Peyer's patch (tissue), 4 donors: ENCODE data around the gene ITGB5. TPM values are rescaled to one million over a fixed set of nuclear protein-coding genes. Genes with fewer than 3 reads are reported as not detected.
A peak's percentile ranks its signal among the peaks of the same experiment; 100 is the strongest.

ENCODE experiments used
- DNase-seq, 3 donors: peaks; one replicate each; pipeline ENCODE4 v3.0.0-alpha.2; 2017 to 2019
- H3K27ac ChIP-seq, 4 donors: fragments of 200-600 bp; sonication (generic); one replicate each; pipeline ENCODE4 v1.5.1; 2016 to 2019
- H3K27me3 ChIP-seq, 2 donors: fragments of 200-600 bp; sonication (generic); one replicate each; pipeline ENCODE4 v1.5.1; 2019
- H3K36me3 ChIP-seq, 3 donors: fragments of 200-600 bp; sonication (generic); one replicate each; pipeline ENCODE4 v1.5.1; 2016 to 2019
- H3K4me1 ChIP-seq, 4 donors: fragments of 200-600 bp; sonication (generic); one replicate each; pipeline ENCODE4 v1.5.1; 2016 to 2019
- H3K4me3 ChIP-seq, 4 donors: fragments of 200-600 bp; sonication (generic); 1 replicate in 3 of 4; 2 replicates in 1 of 4; pipeline ENCODE4 v1.5.1; 2016 to 2019; ENCODE audit warnings: mild to moderate bottlenecking in 1 of 4
- H3K9me3 ChIP-seq, 4 donors: fragments of 200-600 bp; sonication (generic); one replicate each; pipeline ENCODE4 v1.5.1; 2016 to 2019; ENCODE audit warnings: mild to moderate bottlenecking in 1 of 4
- POLR2A ChIP-seq, 2 donors: fragments of 450-650 bp; IDR thresholded peaks; one replicate each; pipeline ENCODE4 v1.5.1; 2017; ENCODE audit warnings: antibody characterized with exemption in 2 of 2, mild to moderate bottlenecking in 2 of 2, moderate library complexity in 2 of 2
- total RNA-seq, 4 donors: library from RNA; depleted of rRNA; stranded (reverse); fragments of >200 nt; gene quantifications; one replicate each; pipeline ENCODE4 v1.1.0, GENCODE V29; 2016
- TF ChIP-seq, protein P1 (sequence below), 6 experiments: fragments of 450-650 bp in 4 of 6; fragments of 200-600 bp in 2 of 6; sonication (generic) in 1 of 6; IDR thresholded peaks; one replicate each; pipeline ENCODE4 v1.5.1; 2017 to 2019; ENCODE audit warnings: antibody characterized with exemption in 6 of 6, mild to moderate bottlenecking in 3 of 6, moderate library complexity in 1 of 6

ITGB5 gene
- total RNA-seq, 4 donors from 2014 or later = 79.5 to 143 (median 132) TPM

DNA sequence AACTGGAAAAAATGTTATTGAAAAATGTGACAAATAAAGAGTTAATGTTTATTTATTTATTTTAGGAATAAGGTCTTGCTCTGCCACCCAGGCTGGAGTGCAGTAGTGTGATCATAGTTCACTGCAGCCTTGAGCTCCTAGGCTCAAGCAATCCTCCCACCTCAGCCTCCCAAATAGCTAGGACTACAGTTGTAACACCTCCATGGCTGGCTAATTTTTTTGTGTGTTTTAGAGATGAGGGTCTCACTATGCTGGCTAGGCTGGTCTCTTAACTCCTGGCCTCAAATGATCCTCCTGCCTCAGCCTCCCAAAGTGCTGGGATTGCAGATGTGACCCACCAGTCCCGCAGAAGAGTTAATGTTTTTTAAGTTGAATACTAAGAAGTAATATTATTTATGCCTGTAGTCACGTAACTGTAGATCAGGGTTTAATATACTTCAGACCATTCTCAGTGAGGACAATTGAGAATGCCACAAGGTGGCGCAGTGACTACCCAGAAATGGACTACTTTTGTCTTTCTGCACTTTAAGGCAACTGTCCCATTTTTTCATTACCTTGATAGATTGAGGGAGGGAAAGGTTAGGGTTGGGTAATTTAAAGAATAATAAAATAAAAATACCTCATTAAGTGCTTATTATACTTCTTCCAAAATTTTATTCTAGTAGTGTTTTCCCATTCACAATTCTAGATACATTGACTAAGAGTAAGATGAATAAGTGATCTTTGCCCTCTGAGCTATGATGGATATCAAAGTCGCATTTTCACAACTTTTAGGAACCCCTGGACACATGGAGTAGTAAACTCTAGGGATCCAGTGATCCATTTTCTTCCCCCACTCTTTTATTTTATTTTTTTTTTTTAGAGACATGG is 41.4 kb upstream of the ITGB5 start:
- H3K27me3 ChIP-seq = no peaks in the 10 kb centered on the region
- TF ChIP-seq, protein P1, sequence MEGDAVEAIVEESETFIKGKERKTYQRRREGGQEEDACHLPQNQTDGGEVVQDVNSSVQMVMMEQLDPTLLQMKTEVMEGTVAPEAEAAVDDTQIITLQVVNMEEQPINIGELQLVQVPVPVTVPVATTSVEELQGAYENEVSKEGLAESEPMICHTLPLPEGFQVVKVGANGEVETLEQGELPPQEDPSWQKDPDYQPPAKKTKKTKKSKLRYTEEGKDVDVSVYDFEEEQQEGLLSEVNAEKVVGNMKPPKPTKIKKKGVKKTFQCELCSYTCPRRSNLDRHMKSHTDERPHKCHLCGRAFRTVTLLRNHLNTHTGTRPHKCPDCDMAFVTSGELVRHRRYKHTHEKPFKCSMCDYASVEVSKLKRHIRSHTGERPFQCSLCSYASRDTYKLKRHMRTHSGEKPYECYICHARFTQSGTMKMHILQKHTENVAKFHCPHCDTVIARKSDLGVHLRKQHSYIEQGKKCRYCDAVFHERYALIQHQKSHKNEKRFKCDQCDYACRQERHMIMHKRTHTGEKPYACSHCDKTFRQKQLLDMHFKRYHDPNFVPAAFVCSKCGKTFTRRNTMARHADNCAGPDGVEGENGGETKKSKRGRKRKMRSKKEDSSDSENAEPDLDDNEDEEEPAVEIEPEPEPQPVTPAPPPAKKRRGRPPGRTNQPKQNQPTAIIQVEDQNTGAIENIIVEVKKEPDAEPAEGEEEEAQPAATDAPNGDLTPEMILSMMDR (IDR thresholded peaks at IDR 0.05) = peak; percentile 28 to 88 (median 74)
- no peak for TF ChIP-seq POLR2A (IDR thresholded peaks at IDR 0.05)
- peaks cover 0 to 32% (median 0%) of the 10 kb centered on the region in 3 donors for H3K36me3 ChIP-seq
- peak overlapping the region in 1 of 4 donors; percentile 4 for H3K27ac ChIP-seq
- peak in 2 of 3 donors; percentile 56 to 87 for DNase-seq
- peaks cover 0 to 16% (median 0%) of the 10 kb centered on the region in 4 donors for H3K4me1 ChIP-seq
- H3K4me3 ChIP-seq = peak overlapping the region in 2 of 4 donors; percentile 14 to 62
- no peaks in the 10 kb centered on the region for H3K9me3 ChIP-seq

DNA sequence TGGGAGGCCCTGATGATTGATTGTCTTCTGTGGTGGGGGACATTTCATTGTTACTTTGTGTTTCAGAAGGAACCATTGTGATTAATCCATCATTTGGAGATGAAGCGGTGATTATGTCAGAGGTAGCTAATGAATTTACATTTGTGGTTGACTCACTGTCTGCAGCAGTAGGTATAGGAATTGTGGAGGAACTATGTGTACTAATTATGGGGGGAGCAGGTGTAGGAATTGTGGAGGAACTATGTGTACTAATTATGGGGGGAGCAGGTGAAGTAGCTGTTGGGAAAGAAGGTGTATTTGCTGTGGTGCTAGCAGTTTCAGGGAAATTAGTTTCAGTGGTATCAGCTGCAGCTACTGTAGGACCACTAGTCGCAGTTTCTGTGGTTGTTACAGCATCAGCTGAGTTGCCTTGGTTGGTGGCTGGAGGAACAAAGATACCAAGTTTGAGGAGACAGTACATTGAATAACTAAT is 40.4 kb upstream of the ITGB5 start:
- no peak for DNase-seq
- H3K9me3 ChIP-seq = no peaks in the 10 kb centered on the region
- peak overlapping the region in 1 of 4 donors; percentile 22 for H3K27ac ChIP-seq
- H3K36me3 ChIP-seq = peaks cover 0 to 41% (median 0%) of the 10 kb centered on the region in 3 donors
- H3K4me3 ChIP-seq = peak overlapping the region in 2 of 4 donors; percentile 15 to 23
- peaks cover 0 to 16% (median 0%) of the 10 kb centered on the region in 4 donors for H3K4me1 ChIP-seq
- no peaks in the 10 kb centered on the region for H3K27me3 ChIP-seq
- no peak for TF ChIP-seq POLR2A (IDR thresholded peaks at IDR 0.05)
- TF ChIP-seq, protein P1 (IDR thresholded peaks at IDR 0.05) = no peak

DNA sequence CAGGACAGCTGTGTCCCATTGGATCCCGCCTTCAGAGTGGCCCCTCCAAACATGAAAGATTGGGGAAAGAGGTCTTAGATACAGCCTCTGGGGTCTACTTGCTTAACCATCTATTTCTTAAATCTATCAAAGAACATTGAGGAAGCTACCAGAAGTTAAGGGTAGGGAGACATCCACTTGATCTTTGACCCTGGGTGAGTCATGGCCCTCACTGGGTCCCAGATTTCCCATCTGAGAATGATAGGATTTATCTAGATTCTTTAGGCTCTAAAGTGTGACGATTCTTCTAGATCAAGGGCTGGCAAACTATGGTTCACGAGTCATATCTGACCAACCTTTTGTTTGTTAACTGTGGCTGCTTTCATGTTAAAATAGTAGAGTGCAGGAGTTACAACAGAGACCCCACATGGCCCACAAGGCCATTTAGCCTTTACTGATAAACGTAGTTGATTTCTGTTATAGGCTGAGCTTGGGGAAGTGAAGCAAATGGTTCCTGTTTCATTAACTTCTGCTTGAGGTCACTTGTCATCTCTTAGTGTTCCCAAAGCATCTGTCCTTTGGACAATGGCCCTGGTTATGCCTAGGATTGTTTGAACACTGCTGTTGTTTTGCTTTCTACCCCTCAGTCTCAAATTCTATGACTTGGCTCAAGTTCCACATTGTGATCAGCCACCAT is 39.4 kb upstream of the ITGB5 start:
- peak overlapping the region in 1 of 4 donors; percentile 25 for H3K27ac ChIP-seq
- H3K4me3 ChIP-seq = no peak overlapping the region
- no peaks in the 10 kb centered on the region for H3K27me3 ChIP-seq
- peaks cover 0 to 16% (median 0%) of the 10 kb centered on the region in 4 donors for H3K4me1 ChIP-seq
- H3K36me3 ChIP-seq = peaks cover 0 to 50% (median 0%) of the 10 kb centered on the region in 3 donors
- no peaks in the 10 kb centered on the region for H3K9me3 ChIP-seq
- TF ChIP-seq, protein P1 (IDR thresholded peaks at IDR 0.05) = no peak
- TF ChIP-seq POLR2A (IDR thresholded peaks at IDR 0.05) = no peak
- DNase-seq = peak in 1 of 3 donors; percentile 70

DNA sequence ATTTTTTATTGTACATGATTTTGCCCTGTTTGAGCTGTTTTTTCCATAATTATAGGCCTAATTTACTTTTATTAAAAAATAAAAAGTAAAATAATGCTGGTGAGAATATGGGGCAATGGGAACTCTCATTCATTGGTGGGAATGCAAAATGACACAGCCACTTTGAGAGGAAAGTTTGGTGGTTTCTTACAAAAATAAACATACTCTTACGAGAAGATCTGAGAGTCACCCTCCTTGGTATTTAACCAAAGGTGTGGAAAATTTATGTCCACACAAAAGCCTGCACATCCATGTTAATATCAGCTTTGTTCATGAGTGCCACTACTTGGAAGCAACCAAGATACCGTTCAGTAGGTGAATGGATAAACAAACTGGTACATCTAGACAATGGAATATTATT is 37.6 kb upstream of the ITGB5 start:
- TF ChIP-seq, protein P1 (IDR thresholded peaks at IDR 0.05) = no peak
- no peak for TF ChIP-seq POLR2A (IDR thresholded peaks at IDR 0.05)
- H3K27me3 ChIP-seq = no peaks in the 10 kb centered on the region
- peaks cover 0 to 68% (median 3%) of the 10 kb centered on the region in 3 donors for H3K36me3 ChIP-seq
- H3K9me3 ChIP-seq = no peaks in the 10 kb centered on the region
- H3K4me3 ChIP-seq = no peak overlapping the region
- no peak overlapping the region for H3K27ac ChIP-seq
- H3K4me1 ChIP-seq = peaks cover 0 to 16% (median 0%) of the 10 kb centered on the region in 4 donors
- no peak for DNase-seq

DNA sequence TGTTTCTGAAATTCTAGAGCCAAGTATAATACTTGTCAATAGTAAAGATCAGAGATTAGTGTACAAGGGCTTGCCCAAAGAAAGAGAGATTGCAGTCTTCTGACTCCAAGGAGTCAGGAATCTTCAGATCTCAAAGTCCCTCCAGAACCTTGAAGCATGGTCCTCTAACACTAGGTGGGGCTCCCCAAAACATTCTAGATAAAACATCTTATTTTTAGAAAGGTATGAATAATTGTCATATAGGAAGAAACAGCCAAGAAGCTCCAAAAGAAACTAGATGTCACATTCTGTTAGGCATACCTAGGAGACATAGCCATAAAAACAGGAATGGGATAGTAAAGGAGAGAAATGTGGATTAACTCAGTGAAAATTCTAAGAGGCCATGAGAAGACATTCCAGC is 36.7 kb upstream of the ITGB5 start:
- DNase-seq = no peak
- peaks cover 0 to 77% (median 3%) of the 10 kb centered on the region in 3 donors for H3K36me3 ChIP-seq
- H3K9me3 ChIP-seq = no peaks in the 10 kb centered on the region
- no peaks in the 10 kb centered on the region for H3K27me3 ChIP-seq
- no peak for TF ChIP-seq POLR2A (IDR thresholded peaks at IDR 0.05)
- TF ChIP-seq, protein P1 (IDR thresholded peaks at IDR 0.05) = peak in 1 of 6 experiments; percentile 28
- H3K4me1 ChIP-seq = peaks cover 0 to 16% (median 0%) of the 10 kb centered on the region in 4 donors
- H3K4me3 ChIP-seq = no peak overlapping the region
- no peak overlapping the region for H3K27ac ChIP-seq
